ENCODE results near the gene SLC9A9.

SLC9A9 gene

DNA sequence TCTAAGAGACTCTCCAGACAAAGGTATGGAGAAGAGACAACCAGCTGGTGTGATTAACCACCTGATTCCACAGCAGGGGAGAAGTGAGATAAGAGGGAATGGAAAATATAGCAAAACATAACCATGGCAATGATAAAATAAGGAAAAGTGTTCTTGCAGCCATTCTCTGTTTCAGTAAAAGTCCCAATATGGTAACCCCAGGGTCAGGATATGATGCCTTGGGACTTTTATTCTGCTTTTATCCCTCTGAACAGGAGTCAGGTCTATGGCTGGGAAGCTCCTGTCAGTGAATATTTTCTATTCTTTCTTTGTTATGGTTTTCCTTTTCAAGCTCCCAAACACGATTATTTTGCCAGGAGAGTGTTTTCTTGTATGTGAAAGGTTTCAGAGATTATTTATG lies 94.2 kb downstream of the SLC9A9 start:
- TF ChIP-seq EZH2phosphoT487 (IDR thresholded peaks at IDR 0.05; ENCODE audit: low read length): no peak
- no peak for TF ChIP-seq EZH2 (optimal IDR thresholded peaks at IDR 0.05; ENCODE audit: low read depth, low read length)
- no peak for TF ChIP-seq CTCF (IDR thresholded peaks at IDR 0.05; ENCODE audit: low read length)
- no peak overlapping the region for H3K27ac ChIP-seq (ENCODE audit: low read length)

DNA sequence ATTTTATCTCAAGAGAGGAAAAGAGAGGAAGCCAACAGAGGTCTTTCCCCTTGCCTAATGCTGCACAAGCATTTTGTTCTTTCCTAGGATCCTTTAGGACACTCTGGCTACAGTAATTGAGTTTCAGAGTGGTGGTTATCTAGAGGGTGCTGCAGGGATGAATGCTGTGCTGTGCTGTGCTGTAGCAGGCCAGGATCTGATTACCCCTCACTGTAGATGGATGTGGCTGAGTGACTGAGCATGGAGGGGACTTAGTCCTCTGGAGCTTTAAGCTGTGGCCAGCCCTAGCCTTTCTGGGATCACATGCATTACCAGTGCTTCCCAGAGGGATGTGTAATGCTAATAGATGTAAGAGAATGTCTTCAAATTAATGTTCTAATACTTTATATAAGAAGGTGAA lies 94.8 kb downstream of the SLC9A9 start:
- Histone ChIP-seq H3K4me1 (ENCODE audit: low read length) (no peaks in the 10 kb centered on the region), H3K36me3 (replicated peaks; ENCODE audit: insufficient read depth, low read length) (no peaks in the 10 kb centered on the region), H4K20me1 (ENCODE audit: insufficient read depth, low read length) (no peaks in the 10 kb centered on the region), H3K27me3 (replicated peaks; ENCODE audit: insufficient read depth, low read length) (no peaks in the 10 kb centered on the region), H3K79me2 (ENCODE audit: low read length) (no peaks in the 10 kb centered on the region; the same call in 1 of the 2 replicates), H3K27ac (ENCODE audit: low read length) (no peak overlapping the region), H3K4me2 (ENCODE audit: low read depth, low read length) (no peak overlapping the region), H3K9ac (ENCODE audit: low read length) (no peak overlapping the region), H3K4me3 (ENCODE audit: low read length) (no peak overlapping the region), H2AFZ (ENCODE audit: low read length) (no peak overlapping the region), H3K9me3 (replicated peaks; ENCODE audit: insufficient read depth, low read length) (no peaks in the 10 kb centered on the region), H3F3A (ENCODE audit: insufficient read depth, low read length) (no peaks in the 10 kb centered on the region), H3K9me2 (replicated peaks; ENCODE audit: insufficient read depth, low read length) (no peaks in the 10 kb centered on the region)
- DNase-seq: no peak
- TF ChIP-seq EZH2 (optimal IDR thresholded peaks at IDR 0.05; ENCODE audit: low read depth, low read length) (no peak), CTCF (IDR thresholded peaks at IDR 0.05; ENCODE audit: low read length) (no peak), EZH2phosphoT487 (IDR thresholded peaks at IDR 0.05; ENCODE audit: low read length) (no peak)

More for the DNA sequence above, 94.2 kb downstream of the SLC9A9 start:
- Histone ChIP-seq H4K20me1 (ENCODE audit: insufficient read depth, low read length) (no peaks in the 10 kb centered on the region), H3K9me2 (replicated peaks; ENCODE audit: insufficient read depth, low read length) (no peaks in the 10 kb centered on the region), H3K4me3 (ENCODE audit: low read length) (no peak overlapping the region), H3K36me3 (replicated peaks; ENCODE audit: insufficient read depth, low read length) (no peaks in the 10 kb centered on the region), H3K9me3 (replicated peaks; ENCODE audit: insufficient read depth, low read length) (no peaks in the 10 kb centered on the region), H3K79me2 (ENCODE audit: low read length) (no peaks in the 10 kb centered on the region; the same call in 1 of the 2 replicates), H3F3A (ENCODE audit: insufficient read depth, low read length) (no peaks in the 10 kb centered on the region), H3K4me1 (ENCODE audit: low read length) (no peaks in the 10 kb centered on the region), H3K9ac (ENCODE audit: low read length) (no peak overlapping the region), H2AFZ (ENCODE audit: low read length) (no peak overlapping the region), H3K27me3 (replicated peaks; ENCODE audit: insufficient read depth, low read length) (no peaks in the 10 kb centered on the region), H3K4me2 (ENCODE audit: low read depth, low read length) (no peak overlapping the region)
- DNase-seq: no peak

GRCh38 chr3:143753006-143753405 lies 95.3 kb downstream of the SLC9A9 start:
- H3K4me3 ChIP-seq (ENCODE audit: low read length): no peak overlapping the region
- H3K4me1 ChIP-seq (ENCODE audit: low read length): no peaks in the 10 kb centered on the region
- no peak overlapping the region for H3K9ac ChIP-seq (ENCODE audit: low read length)
- H3K4me2 ChIP-seq (ENCODE audit: low read depth, low read length): no peak overlapping the region
- H3K36me3 ChIP-seq (replicated peaks; ENCODE audit: insufficient read depth, low read length): no peaks in the 10 kb centered on the region
- H4K20me1 ChIP-seq (ENCODE audit: insufficient read depth, low read length): no peaks in the 10 kb centered on the region
- H3K27me3 ChIP-seq (replicated peaks; ENCODE audit: insufficient read depth, low read length): no peaks in the 10 kb centered on the region
- no peak overlapping the region for H3K27ac ChIP-seq (ENCODE audit: low read length)
- DNase-seq: no peak
- H3K9me2 ChIP-seq (replicated peaks; ENCODE audit: insufficient read depth, low read length): no peaks in the 10 kb centered on the region
- no peaks in the 10 kb centered on the region; the same call in 1 of the 2 replicates for H3K79me2 ChIP-seq (ENCODE audit: low read length)
- H3F3A ChIP-seq (ENCODE audit: insufficient read depth, low read length): no peaks in the 10 kb centered on the region
- H3K9me3 ChIP-seq (replicated peaks; ENCODE audit: insufficient read depth, low read length): no peaks in the 10 kb centered on the region
- H2AFZ ChIP-seq (ENCODE audit: low read length): no peak overlapping the region
- TF ChIP-seq EZH2phosphoT487 (IDR thresholded peaks at IDR 0.05; ENCODE audit: low read length) (no peak), EZH2 (optimal IDR thresholded peaks at IDR 0.05; ENCODE audit: low read depth, low read length) (no peak)

DNA sequence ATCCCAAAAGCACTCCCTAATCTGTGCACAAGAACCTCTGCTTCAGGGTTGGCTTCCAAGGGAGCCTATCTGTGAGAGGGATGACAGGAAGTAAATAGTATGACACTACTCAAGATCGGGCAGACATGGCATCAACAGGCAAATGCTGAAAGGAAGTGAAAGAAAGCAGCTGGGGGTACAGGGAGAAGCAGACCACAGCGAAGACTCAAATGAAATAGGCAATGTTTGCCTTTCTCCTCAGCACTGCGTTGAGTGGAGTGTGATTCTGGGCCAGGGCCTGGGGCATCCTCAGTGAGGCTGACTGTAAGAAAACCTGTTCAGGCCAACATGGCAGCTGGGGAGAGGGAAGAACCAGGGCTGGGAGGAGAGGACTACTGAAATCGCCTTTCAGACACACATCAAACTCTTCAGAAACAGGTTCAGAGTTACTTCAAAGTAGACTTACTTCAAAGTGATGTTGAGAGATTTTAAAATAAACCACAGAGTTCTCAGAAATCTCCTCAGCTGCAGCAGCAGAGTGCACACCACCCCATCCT lies 96.6 kb downstream of the SLC9A9 start:
- no peak for DNase-seq
- Histone ChIP-seq H3K27me3 (replicated peaks; ENCODE audit: insufficient read depth, low read length) (no peaks in the 10 kb centered on the region), H2AFZ (ENCODE audit: low read length) (no peak overlapping the region), H3K4me1 (ENCODE audit: low read length) (no peaks in the 10 kb centered on the region), H3F3A (ENCODE audit: insufficient read depth, low read length) (no peaks in the 10 kb centered on the region), H3K9me2 (replicated peaks; ENCODE audit: insufficient read depth, low read length) (no peaks in the 10 kb centered on the region), H4K20me1 (ENCODE audit: insufficient read depth, low read length) (no peaks in the 10 kb centered on the region), H3K4me2 (ENCODE audit: low read depth, low read length) (no peak overlapping the region), H3K9ac (ENCODE audit: low read length) (no peak overlapping the region), H3K9me3 (replicated peaks; ENCODE audit: insufficient read depth, low read length) (no peaks in the 10 kb centered on the region), H3K79me2 (ENCODE audit: low read length) (no peaks in the 10 kb centered on the region), H3K27ac (ENCODE audit: low read length) (no peak overlapping the region), H3K4me3 (ENCODE audit: low read length) (no peak overlapping the region), H3K36me3 (replicated peaks; ENCODE audit: insufficient read depth, low read length) (no peaks in the 10 kb centered on the region)
- TF ChIP-seq CTCF (IDR thresholded peaks at IDR 0.05; ENCODE audit: low read length): no peak
- no peak for TF ChIP-seq EZH2phosphoT487 (IDR thresholded peaks at IDR 0.05; ENCODE audit: low read length)
- no peak for TF ChIP-seq EZH2 (optimal IDR thresholded peaks at IDR 0.05; ENCODE audit: low read depth, low read length)
